ENCODE results near the gene MAML3.

GRCh38 chr4:139918591-139918990, 235.4 kb downstream of the MAML3 start:
- TF ChIP-seq POLR2AphosphoS5 (IDR thresholded peaks at IDR 0.05) (no peak), CTCF (IDR thresholded peaks at IDR 0.05) (no peak)
